Measurements from ENCODE around the gene CACNA1C.

DNA sequence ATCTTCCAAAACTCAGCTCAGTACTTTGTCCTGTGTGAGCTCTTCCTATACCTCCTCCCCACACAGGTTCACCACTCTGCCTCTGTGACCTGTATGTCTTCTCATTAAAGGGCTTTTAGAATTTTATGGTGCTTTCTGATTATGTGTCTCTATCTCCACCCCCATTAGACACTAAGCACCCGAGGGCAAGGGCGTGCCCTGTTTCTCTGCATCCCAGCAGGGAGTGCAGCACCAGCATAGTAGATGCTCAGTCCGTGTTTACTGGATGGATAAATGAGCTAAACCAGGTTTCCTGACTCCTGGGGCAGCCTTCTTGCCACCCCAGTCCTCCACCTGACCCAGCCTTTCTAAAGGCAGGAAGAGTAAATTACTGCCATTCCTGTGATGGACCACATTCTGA is 333.8 kb downstream of the CACNA1C start:
- no peak for TF ChIP-seq RCOR1 (IDR thresholded peaks at IDR 0.05; ENCODE audit: low read length)
- TF ChIP-seq POLR2AphosphoS5 (IDR thresholded peaks at IDR 0.05; ENCODE audit: low read depth, low read length), result no peak
